HEK293 (cell line): ENCODE results near the gene PLEKHO2.
"Not testable (repeated sequence)": the region's sequence is repeated elsewhere in the genome, so short reads cannot be mapped to it uniquely, and the experiment has no call there.

Experiments
- CTCF ChIP-seq: fragments of 450-650 bp; formaldehyde crosslinking; IDR thresholded peaks from 2 replicates; pipeline ENCODE4 v1.5.1; 2016; ENCODE audit warnings: missing biosample characterization, missing genetic modification characterization
- SCRT1 ChIP-seq: fragments of 450-650 bp; formaldehyde crosslinking; IDR thresholded peaks from 2 replicates; pipeline ENCODE4 v1.5.1; 2016; ENCODE audit warnings: missing biosample characterization, missing genetic modification characterization, borderline replicate concordance
- ZNF600 ChIP-seq: fragments of 450-650 bp; formaldehyde crosslinking; IDR thresholded peaks from 2 replicates; pipeline ENCODE4 v1.5.1; 2016; ENCODE audit warnings: missing biosample characterization, missing genetic modification characterization
- ZNF792 ChIP-seq: fragments of 450-650 bp; formaldehyde crosslinking; IDR thresholded peaks from 2 replicates; pipeline ENCODE4 v1.5.1; 2016; ENCODE audit warnings: missing biosample characterization, missing genetic modification characterization

DNA sequence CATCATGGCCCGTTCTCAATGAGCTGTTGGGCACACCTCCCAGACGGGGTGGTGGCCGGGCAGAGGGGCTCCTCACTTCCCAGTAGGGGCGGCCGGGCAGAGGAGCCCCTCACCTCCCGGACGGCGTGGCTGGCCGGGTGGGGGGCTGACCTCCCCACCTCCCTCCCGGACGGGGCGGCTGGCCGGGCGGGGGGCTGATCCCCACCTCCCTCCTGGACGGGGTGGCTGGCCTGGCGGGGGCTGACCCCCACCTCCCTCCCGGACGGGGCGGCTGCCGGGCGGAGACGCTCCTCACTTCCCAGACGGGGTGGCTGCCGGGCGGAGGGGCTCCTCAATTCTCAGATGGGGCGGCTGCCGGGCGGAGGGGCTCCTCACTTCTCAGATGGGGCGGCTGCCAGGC lies 42.8 kb upstream of the PLEKHO2 start:
- not testable (repeated sequence) for TF ChIP-seq SCRT1, CTCF, ZNF600, ZNF792 (tag by site-specific recombination)
